ENCODE results near the gene AFDN. TPM values are rescaled to one million over a fixed set of nuclear protein-coding genes. Genes with fewer than 3 reads are reported as not detected.

Gene AFDN
- total and polyA plus RNA-seq, 10 of the 15 experiments (the other 5 are each of a cell fraction or from before 2014, with no cell fraction given): 5.7 to 68.2 (median 45.1) TPM

- Histone ChIP-seq H3K79me2 (ENCODE audit: control insufficient read depth, insufficient read depth, low read length) (no peaks in the 10 kb centered on the region), H3K27ac (ENCODE audit: control insufficient read depth, insufficient read depth) (no peak overlapping the region), H4K20me1 (ENCODE audit: control insufficient read depth, insufficient read depth) (no peaks in the 10 kb centered on the region), H3K4me2 (ENCODE audit: control insufficient read depth, insufficient read depth) (no peak overlapping the region), H3K4me3 (no peak overlapping the region), H2AFZ (ENCODE audit: control insufficient read depth, low read depth, low read length) (no peak overlapping the region), H3K9ac (ENCODE audit: control insufficient read depth, insufficient read depth, low read length) (no peak overlapping the region), H3K36me3 (ENCODE audit: control insufficient read depth in 2 of 2, insufficient read depth in 2 of 2, low read length in 1 of 2) (no peaks in the 10 kb centered on the region), H3K9me3 (replicated peaks; ENCODE audit: control insufficient read depth, insufficient read depth, low read length) (peaks cover 1% of the 10 kb centered on the region), H3K27me3 (replicated peaks in 1 of 2; ENCODE audit: control insufficient read depth in 2 of 2, insufficient read depth in 2 of 2, low read length in 1 of 2) (no peaks in the 10 kb centered on the region; a peak in 1 of 4 replicates), H3K4me1 (ENCODE audit: control insufficient read depth, insufficient read depth, low read length) (no peaks in the 10 kb centered on the region)
- TF ChIP-seq YY1 (IDR thresholded peaks at IDR 0.05; ENCODE audit: low read depth, low read length): no peak
- TF ChIP-seq SMARCA5 (IDR thresholded peaks at IDR 0.05): no peak
- no peak for TF ChIP-seq SIN3A (IDR thresholded peaks at IDR 0.05; ENCODE audit: low read depth, low read length)
- TF ChIP-seq SMC3 (IDR thresholded peaks at IDR 0.05; ENCODE audit: borderline replicate concordance, low read length): no peak
- no peak for TF ChIP-seq IRF5 (IDR thresholded peaks at IDR 0.05; ENCODE audit: borderline replicate concordance)
- no peak for TF ChIP-seq TCF7 (IDR thresholded peaks at IDR 0.05; ENCODE audit: borderline replicate concordance)
- DNase-seq (ENCODE audit: low read depth, low spot score) (no peak), ATAC-seq (no peak), FAIRE-seq (no peak)
- in situ Hi-C loops (cut with MboI): no loop called here
- BruUV-seq (replicated peaks): no TSS peak
- ChIA-PET SMC1A (ENCODE audit: uncharacterized antibody, unreplicated experiment) (no interaction called here), CTCF (no interaction called here), RAD21 (ENCODE audit: unreplicated experiment) (no interaction called here), POLR2A (no interaction called here)
- intact Hi-C loops (cut with micrococcal nuclease; ENCODE audit: unreplicated experiment): no loop called here
- WGBS (ENCODE audit: insufficient coverage, insufficient replicate concordance, low lambda C conversion rate, missing lambda C conversion rate): 7% methylated on average over 3 of the region's 3 CpGs
These were observed 182.6 kb downstream of the AFDN start for GRCh38 chr6:168009331-168009730.

- Histone ChIP-seq H3K79me2 (ENCODE audit: control insufficient read depth, insufficient read depth, low read length) (no peaks in the 10 kb centered on the region), H2AFZ (ENCODE audit: control insufficient read depth, low read depth, low read length) (no peak overlapping the region), H3K9ac (ENCODE audit: control insufficient read depth, insufficient read depth, low read length) (no peak overlapping the region), H3K4me2 (ENCODE audit: control insufficient read depth, insufficient read depth) (no peak overlapping the region), H3K9me3 (replicated peaks; ENCODE audit: control insufficient read depth, insufficient read depth, low read length) (peaks cover 1% of the 10 kb centered on the region), H4K20me1 (ENCODE audit: control insufficient read depth, insufficient read depth) (no peaks in the 10 kb centered on the region), H3K4me3 (no peak overlapping the region), H3K36me3 (ENCODE audit: control insufficient read depth in 2 of 2, insufficient read depth in 2 of 2, low read length in 1 of 2) (no peaks in the 10 kb centered on the region), H3K4me1 (ENCODE audit: control insufficient read depth, insufficient read depth, low read length) (no peaks in the 10 kb centered on the region), H3K27ac (ENCODE audit: control insufficient read depth, insufficient read depth) (no peak overlapping the region), H3K27me3 (replicated peaks in 1 of 2; ENCODE audit: control insufficient read depth in 2 of 2, insufficient read depth in 2 of 2, low read length in 1 of 2) (no peaks in the 10 kb centered on the region)
- POLR2A ChIA-PET: no interaction called here
- 67% methylated on average over 1 of the region's 1 CpG for whole genome bisulfite sequencing (ENCODE audit: insufficient coverage, insufficient replicate concordance, low lambda C conversion rate, missing lambda C conversion rate)
- BruUV-seq (replicated peaks): no TSS peak
- intact Hi-C loops (cut with micrococcal nuclease; ENCODE audit: unreplicated experiment): no loop called here
- no peak for DNase-seq (ENCODE audit: low read depth, low spot score)
- CTCF ChIA-PET: no interaction called here
- SMC1A ChIA-PET (ENCODE audit: uncharacterized antibody, unreplicated experiment): no interaction called here
- FAIRE-seq: no peak
- TF ChIP-seq SKIL (IDR thresholded peaks at IDR 0.05; ENCODE audit: low read depth, poor library complexity, severe bottlenecking) (no peak), KDM1A (IDR thresholded peaks at IDR 0.05; ENCODE audit: borderline replicate concordance) (no peak), BMI1 (IDR thresholded peaks at IDR 0.05; ENCODE audit: borderline replicate concordance) (no peak), CREB1 (IDR thresholded peaks at IDR 0.05; ENCODE audit: low read depth) (no peak), MEF2B (IDR thresholded peaks at IDR 0.05; ENCODE audit: partially characterized antibody, poor library complexity, severe bottlenecking) (no peak), PAX8 (IDR thresholded peaks at IDR 0.05) (no peak), YY1 (IDR thresholded peaks at IDR 0.05; ENCODE audit: low read depth, low read length) (no peak), YBX1 (IDR thresholded peaks at IDR 0.05) (no peak), LARP7 (IDR thresholded peaks at IDR 0.05) (no peak), PKNOX1 (IDR thresholded peaks at IDR 0.05) (no peak), HDGF (IDR thresholded peaks at IDR 0.05) (no peak), BHLHE40 (IDR thresholded peaks at IDR 0.05; ENCODE audit: borderline replicate concordance in 1 of 2, low read depth in 2 of 2, low read length in 1 of 2) (no peak)
- in situ Hi-C loops (cut with MboI): no loop called here
- ATAC-seq: no peak
- RAD21 ChIA-PET (ENCODE audit: unreplicated experiment): no interaction called here
These were observed 184.6 kb downstream of the AFDN start for GRCh38 chr6:168011291-168011690.

Measured in GM12878 (cell line).